ENCODE measurements around the gene DTX2.

GRCh38 chr7:76426246-76426645 lies 35.3 kb upstream of the DTX2 start:
- TF ChIP-seq TAF1 (IDR thresholded peaks at IDR 0.05; ENCODE audit: low read depth) (no peak), RAD21 (IDR thresholded peaks at IDR 0.05; ENCODE audit: low read depth) (no peak), FOXM1 (IDR thresholded peaks at IDR 0.05; ENCODE audit: borderline replicate concordance, low read depth) (no peak), USF1 (IDR thresholded peaks at IDR 0.05) (no peak), EP300 (IDR thresholded peaks at IDR 0.05; ENCODE audit: borderline replicate concordance) (no peak), TCF12 (IDR thresholded peaks at IDR 0.05; ENCODE audit: low read depth) (no peak), YY1 (IDR thresholded peaks at IDR 0.05; ENCODE audit: low read depth) (no peak), CEBPB (IDR thresholded peaks at IDR 0.05) (no peak), MAX (IDR thresholded peaks at IDR 0.05) (no peak), CREB1 (IDR thresholded peaks at IDR 0.05; ENCODE audit: low read depth) (no peak), ZBTB7A (IDR thresholded peaks at IDR 0.05; ENCODE audit: low read depth) (no peak), REST (IDR thresholded peaks at IDR 0.05; ENCODE audit: low read depth) (no peak)
